K562 (cell line): ENCODE results near the gene GPR39. TPM values are rescaled to one million over a fixed set of nuclear protein-coding genes. Genes with fewer than 3 reads are reported as not detected.

ENCODE experiments used
- BCL6 ChIP-seq: fragments of 250-450 bp; sonication (Bioruptor Pico); IDR thresholded peaks from 2 replicates; pipeline ENCODE4 v1.4.0; 2020
- GTF2B ChIP-seq: IDR thresholded peaks from 2 replicates; pipeline ENCODE4 v1.6.1; 2011; ENCODE audit not compliant: insufficient read length; ENCODE audit errors: extremely low read depth
- LEF1 ChIP-seq: fragments of 450-650 bp; IDR thresholded peaks from 2 replicates; pipeline ENCODE4 v1.6.1; 2016; ENCODE audit warnings: mild to moderate bottlenecking
- NFRKB ChIP-seq: fragments of 450-650 bp; IDR thresholded peaks from 2 replicates; pipeline ENCODE4 v1.6.1; 2016; ENCODE audit warnings: low read depth
- NUFIP1 ChIP-seq: fragments of 450-650 bp; IDR thresholded peaks from 2 replicates; pipeline ENCODE4 v1.6.1; 2018; ENCODE audit not compliant: partially characterized antibody
- PHB2 ChIP-seq: fragments of 450-650 bp; IDR thresholded peaks from 2 replicates; pipeline ENCODE4 v1.6.1; 2017; ENCODE audit warnings: low read depth
- POLR3G ChIP-seq: IDR thresholded peaks from 2 replicates; pipeline ENCODE4 v1.6.1; 2011; ENCODE audit not compliant: insufficient read length, insufficient replicate concordance; ENCODE audit errors: extremely low read depth
- ZBED1 ChIP-seq: IDR thresholded peaks from 2 replicates; pipeline ENCODE4 v1.6.1; 2014
- ZNF217 ChIP-seq: sonication (generic); formaldehyde crosslinking; IDR thresholded peaks from 2 replicates; pipeline ENCODE4 v1.8.0; 2022; ENCODE audit warnings: mild to moderate bottlenecking, missing genetic modification reagents
- ZNF57 ChIP-seq: fragments of 450-650 bp; formaldehyde crosslinking; IDR thresholded peaks from 2 replicates; pipeline ENCODE4 v1.4.0; 2020; ENCODE audit warnings: mild to moderate bottlenecking, moderate library complexity
- ZNF668 ChIP-seq: fragments of 250-450 bp; sonication (Bioruptor Pico); IDR thresholded peaks from 2 replicates; pipeline ENCODE4 v1.8.0; 2022; ENCODE audit warnings: mild to moderate bottlenecking, inconsistent platforms
- polyA plus RNA-seq, 8 experiments: library from polyadenylated mRNA; depleted of rRNA in 4 of 8; stranded (reverse) in 5 of 8; unstranded in 3 of 8; fragments of >200 nt; fragmentation: Nextera tagmentation in 2 of 8; fragmentation: Illumina TruSeq in 1 of 8; extraction: Ambion mirVana in 2 of 8; extraction: Trizol in 1 of 8; gene quantifications; 2 replicates each; pipeline versions ENCODE4 v1.2.1 to v1.2.3, GENCODE V29; 2011 to 2014; ENCODE audit warnings: inconsistent platforms in 1 of 8, missing spikeins in 1 of 8
- total RNA-seq, 7 experiments: library from RNA; depleted of rRNA in 6 of 7; stranded (reverse); fragments of >200 nt in 6 of 7; fragmentation: Illumina TruSeq in 2 of 7; extraction: Trizol in 2 of 7; gene quantifications; 2 replicates each; pipeline versions ENCODE4 v1.2.1 to v1.2.3, GENCODE V29; 2011 to 2021; ENCODE audit warnings: low replicate concordance in 1 of 7
- TF ChIP-seq, protein P1 (sequence below), 2 experiments: IDR thresholded peaks; 2 replicates each; pipeline ENCODE4 v1.6.1; 2011; ENCODE audit warnings: borderline replicate concordance in 1 of 2, control low read depth in 1 of 2, low read depth in 1 of 2, low read length in 1 of 2, mild to moderate bottlenecking in 1 of 2, mixed read lengths in 1 of 2, moderate library complexity in 1 of 2; ENCODE audit not compliant: insufficient read depth in 1 of 2, insufficient read length in 1 of 2, poor library complexity in 1 of 2, severe bottlenecking in 1 of 2; ENCODE audit errors: extremely low read depth in 1 of 2

Gene GPR39
- total and polyA plus RNA-seq, 9 of the 15 experiments (the other 6 are each of a cell fraction or from before 2014, with no cell fraction given) = 0.04 TPM; not detected in 8

GRCh38 chr2:132415256-132415914 lies 1.2 kb upstream of the GPR39 start (continued):
- TF ChIP-seq, protein P1, sequence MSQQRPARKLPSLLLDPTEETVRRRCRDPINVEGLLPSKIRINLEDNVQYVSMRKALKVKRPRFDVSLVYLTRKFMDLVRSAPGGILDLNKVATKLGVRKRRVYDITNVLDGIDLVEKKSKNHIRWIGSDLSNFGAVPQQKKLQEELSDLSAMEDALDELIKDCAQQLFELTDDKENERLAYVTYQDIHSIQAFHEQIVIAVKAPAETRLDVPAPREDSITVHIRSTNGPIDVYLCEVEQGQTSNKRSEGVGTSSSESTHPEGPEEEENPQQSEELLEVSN (IDR thresholded peaks at IDR 0.05; ENCODE audit: borderline replicate concordance in 1 of 2, extremely low read depth in 1 of 2, insufficient read depth in 1 of 2, insufficient read length in 1 of 2, low read depth in 1 of 2, low read length in 1 of 2, poor library complexity in 1 of 2, severe bottlenecking in 1 of 2) = no peak
- no peak for TF ChIP-seq NUFIP1
- no peak for TF ChIP-seq LEF1
- no peak for TF ChIP-seq ZNF217 (CRISPR knock-in tag)
- no peak for TF ChIP-seq ZNF57 (CRISPR knock-in tag)
- no peak for TF ChIP-seq PHB2
- no peak for TF ChIP-seq BCL6
- TF ChIP-seq NFRKB = no peak
- TF ChIP-seq POLR3G = no peak
- TF ChIP-seq ZNF668 (CRISPR knock-in tag) = no peak
- TF ChIP-seq ZBED1 = no peak
- TF ChIP-seq GTF2B = no peak
- TF ChIP-seq, all 486 proteins: peak for 0
